Smooth muscle cell (in vitro differentiated cells): ENCODE data around the gene ZNF106. TPM values are rescaled to one million over a fixed set of nuclear protein-coding genes. Genes with fewer than 3 reads are reported as not detected.

Experiments used
- DNase-seq: peaks from one replicate; lab custom pipeline; 2025; ENCODE audit not compliant: unreplicated experiment; lab: John Stamatoyannopoulos, UW
- H2AFZ ChIP-seq: fragments of 200-600 bp; sonication (generic); 2 replicates; pipeline ENCODE4 v1.6.0; 2016; ENCODE audit warnings: antibody characterized with exemption, low read depth, mild to moderate bottlenecking
- H3F3A ChIP-seq: fragments of 200-600 bp; sonication (generic); 2 replicates; pipeline ENCODE4 v1.6.0; 2017; ENCODE audit warnings: antibody characterized with exemption, low read depth
- H3K27ac ChIP-seq: fragments of 200-600 bp; sonication (generic); 2 replicates; pipeline ENCODE4 v1.5.1; 2016; ENCODE audit warnings: low read depth, mild to moderate bottlenecking
- H3K27me3 ChIP-seq: fragments of 200-600 bp; sonication (generic); 2 replicates; pipeline ENCODE4 v1.6.1; 2016; ENCODE audit warnings: low read depth, mild to moderate bottlenecking
- H3K36me3 ChIP-seq: fragments of 200-600 bp; sonication (generic); 2 replicates; pipeline ENCODE4 v1.5.1; 2016; ENCODE audit warnings: low read depth
- H3K4me1 ChIP-seq: fragments of 200-600 bp; sonication (generic); 2 replicates; pipeline ENCODE4 v1.5.1; 2016; ENCODE audit warnings: low read depth
- H3K4me2 ChIP-seq: fragments of 200-600 bp; sonication (generic); 2 replicates; pipeline ENCODE4 v1.6.0; 2016; ENCODE audit warnings: mild to moderate bottlenecking
- H3K4me3 ChIP-seq: fragments of 200-600 bp; sonication (generic); 2 replicates; pipeline ENCODE4 v1.5.1; 2016; ENCODE audit warnings: mild to moderate bottlenecking
- H3K79me2 ChIP-seq: fragments of 200-600 bp; sonication (generic); 2 replicates; pipeline ENCODE4 v1.6.0; 2016; ENCODE audit warnings: low read depth, mild to moderate bottlenecking
- H3K9ac ChIP-seq: fragments of 200-600 bp; sonication (generic); 2 replicates; pipeline ENCODE4 v1.6.0; 2016; ENCODE audit warnings: low read depth
- H3K9me3 ChIP-seq: fragments of 200-600 bp; sonication (generic); replicated peaks from 2 replicates; pipeline ENCODE4 v1.5.1; 2016; ENCODE audit warnings: low read depth
- H4K20me1 ChIP-seq: fragments of 200-600 bp; sonication (generic); 2 replicates; pipeline ENCODE4 v1.6.0; 2016; ENCODE audit warnings: low read depth
- CTCF ChIP-seq: fragments of 200-600 bp; sonication (generic); IDR thresholded peaks from 2 replicates; pipeline ENCODE4 v1.5.1; 2017; ENCODE audit warnings: borderline replicate concordance, mild to moderate bottlenecking, antibody characterized with exemption; ENCODE audit not compliant: insufficient read depth, poor library complexity, severe bottlenecking
- WGBS: methylation state at CpG from one replicate; pipeline ENCODE4 v1.1.7; 2016; ENCODE audit warnings: low lambda C conversion rate; 5-methylcytosine and 5-hydroxymethylcytosine counted together
- polyA plus RNA-seq: library from polyadenylated mRNA; unstranded; fragments of >200 nt; fragmentation: Nextera tagmentation; extraction: Ambion mirVana; gene quantifications from 2 replicates; pipeline ENCODE4 v1.2.1, GENCODE V29; 2016
- small RNA-seq: library from RNA; depleted of rRNA; stranded (forward); fragments of <200 nt; gene quantifications from one replicate; pipeline ENCODE3, GENCODE V24; 2014
- total RNA-seq: library from RNA; depleted of rRNA; stranded (reverse); fragments of >200 nt; gene quantifications from 2 replicates; pipeline ENCODE4 v1.2.3, GENCODE V29; 2014

Gene ZNF106
- total and polyA plus RNA-seq, 2 experiments from 2014 or later, result 24.5 to 27.2 TPM

DNA sequence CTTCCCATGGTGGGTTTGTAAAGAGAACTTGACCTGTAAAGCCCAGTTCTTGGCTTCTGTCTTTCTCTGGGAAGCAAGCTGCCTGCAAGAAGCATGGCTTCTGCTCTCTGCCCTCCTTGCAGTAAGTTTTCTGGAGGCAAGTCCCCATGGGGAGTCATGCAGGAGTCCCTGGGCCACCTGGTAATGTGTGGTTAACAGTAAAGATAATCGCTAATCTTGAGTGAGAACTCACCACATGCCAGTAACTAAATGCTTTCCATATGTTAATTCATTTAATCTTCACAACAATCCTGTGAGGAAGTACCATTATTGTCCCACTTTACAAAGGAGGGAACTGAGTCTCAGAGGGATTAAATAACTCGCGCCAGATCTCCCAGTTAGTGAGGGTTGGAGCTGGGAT is 127.5 kb downstream of the ZNF106 start:
- no peak overlapping the region for H2AFZ ChIP-seq
- no peak for DNase-seq
- H3K36me3 ChIP-seq, result no peaks in the 10 kb centered on the region
- H3K27me3 ChIP-seq, result no peaks in the 10 kb centered on the region
- no peaks in the 10 kb centered on the region for H3K9me3 ChIP-seq
- no peak overlapping the region for H3K4me3 ChIP-seq
- 38% methylated on average over 3 of the region's 3 CpGs for WGBS
- no peaks in the 10 kb centered on the region for H3F3A ChIP-seq
- H3K9ac ChIP-seq, result no peak overlapping the region
- H3K27ac ChIP-seq, result no peak overlapping the region
- H3K4me1 ChIP-seq, result no peaks in the 10 kb centered on the region
- no peaks in the 10 kb centered on the region for H3K79me2 ChIP-seq
- H4K20me1 ChIP-seq, result no peaks in the 10 kb centered on the region
- no peak for TF ChIP-seq CTCF
- no peak overlapping the region for H3K4me2 ChIP-seq

Small RNAs within 50 kb of the gene (small RNA-seq; reads per million reads assigned to genes)
- gene RNU6-188P, result not detected

Other genes with a start within 250 kb of the ZNF106 start
- 12.6 and 18.9 TPM in 2 replicates for gene GANC, start 217.9 kb downstream of the ZNF106 start, total RNA-seq
- gene GANC, start 217.9 kb downstream of the ZNF106 start, polyA plus RNA-seq, result 9.8 and 13.1 TPM in 2 replicates
- gene TMEM87A, start 217.7 kb downstream of the ZNF106 start, total RNA-seq, result 82.3 and 118 TPM in 2 replicates
- gene TMEM87A, start 217.7 kb downstream of the ZNF106 start, polyA plus RNA-seq, result 51.6 and 59.9 TPM in 2 replicates
- gene CAPN3, start 131.6 kb downstream of the ZNF106 start, total RNA-seq, result 0.58 and 1.6 TPM in 2 replicates
- gene CAPN3, start 131.6 kb downstream of the ZNF106 start, polyA plus RNA-seq, result 0.25 and 0.54 TPM in 2 replicates
- 78.7 and 91.9 TPM in 2 replicates for gene SNAP23, start 4.5 kb upstream of the ZNF106 start, total RNA-seq
- gene SNAP23, start 4.5 kb upstream of the ZNF106 start, polyA plus RNA-seq, result 71.8 and 73.8 TPM in 2 replicates
- 16.0 and 25.1 TPM in 2 replicates for gene LRRC57, start 57.7 kb upstream of the ZNF106 start, total RNA-seq
- gene LRRC57, start 57.7 kb upstream of the ZNF106 start, polyA plus RNA-seq, result 11.0 and 13.4 TPM in 2 replicates
- gene HAUS2, start 57.7 kb upstream of the ZNF106 start, total RNA-seq, result 46.5 and 88.4 TPM in 2 replicates
- 18.4 and 18.6 TPM in 2 replicates for gene HAUS2, start 57.7 kb upstream of the ZNF106 start, polyA plus RNA-seq
- 6.3 and 6.6 TPM in 2 replicates for gene STARD9, start 84.5 kb upstream of the ZNF106 start, total RNA-seq
- 1.6 TPM in 2 replicates for gene STARD9, start 84.5 kb upstream of the ZNF106 start, polyA plus RNA-seq
- 6.1 and 6.4 TPM in 2 replicates for gene CDAN1, start 246.0 kb upstream of the ZNF106 start, total RNA-seq
- gene CDAN1, start 246.0 kb upstream of the ZNF106 start, polyA plus RNA-seq, result 6.9 and 11.8 TPM in 2 replicates